ENCODE results near the gene ALDH1B1.
A peak's percentile ranks its signal among the peaks of the same experiment; 100 is the strongest.

ALDH1B1 gene

DNA sequence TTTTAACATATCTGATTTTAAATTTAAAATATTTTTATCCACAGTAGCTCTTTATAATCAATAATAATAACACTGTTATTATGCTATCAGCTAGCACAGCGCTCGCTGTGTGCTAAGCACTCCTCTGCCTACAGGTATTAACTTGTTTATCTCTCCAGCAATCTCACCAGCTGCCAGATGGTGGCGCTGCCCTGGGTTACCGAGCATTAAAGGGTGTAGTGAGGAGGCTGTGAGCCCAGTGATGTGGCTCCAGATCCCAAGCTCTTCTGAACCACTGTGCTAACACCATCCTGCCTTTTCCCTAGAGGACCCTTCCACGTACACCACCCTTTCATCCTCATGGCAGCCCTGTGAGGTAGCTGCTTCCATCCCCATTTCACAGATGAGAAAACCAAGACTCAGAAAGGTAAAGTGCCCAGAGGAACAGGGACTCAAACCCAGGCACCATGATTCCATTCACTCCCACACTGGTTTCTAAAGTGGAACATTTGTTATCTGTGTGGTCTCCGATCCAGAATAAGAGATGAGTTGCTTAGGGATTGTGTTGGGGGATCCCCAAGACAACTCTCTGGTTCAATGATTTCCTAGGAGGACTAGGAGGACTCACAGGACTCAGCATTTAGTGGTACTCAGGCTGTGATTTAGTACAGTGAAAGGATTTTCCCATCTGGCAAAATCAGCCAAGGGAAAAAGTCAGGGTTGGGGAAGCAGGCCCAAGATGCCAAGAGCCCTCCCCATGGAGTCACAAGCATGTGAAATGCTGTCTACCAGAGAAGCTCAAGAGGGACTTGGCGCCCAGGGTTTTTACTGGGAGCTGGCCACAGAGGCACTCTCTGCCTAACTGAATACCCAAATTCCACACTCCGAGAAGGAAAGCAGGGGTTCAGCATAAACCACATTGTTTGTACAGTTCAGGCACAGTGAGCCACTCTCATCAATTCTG lies 24.8 kb downstream of the ALDH1B1 start:
- peak; percentile 35 for DNase-seq

DNA sequence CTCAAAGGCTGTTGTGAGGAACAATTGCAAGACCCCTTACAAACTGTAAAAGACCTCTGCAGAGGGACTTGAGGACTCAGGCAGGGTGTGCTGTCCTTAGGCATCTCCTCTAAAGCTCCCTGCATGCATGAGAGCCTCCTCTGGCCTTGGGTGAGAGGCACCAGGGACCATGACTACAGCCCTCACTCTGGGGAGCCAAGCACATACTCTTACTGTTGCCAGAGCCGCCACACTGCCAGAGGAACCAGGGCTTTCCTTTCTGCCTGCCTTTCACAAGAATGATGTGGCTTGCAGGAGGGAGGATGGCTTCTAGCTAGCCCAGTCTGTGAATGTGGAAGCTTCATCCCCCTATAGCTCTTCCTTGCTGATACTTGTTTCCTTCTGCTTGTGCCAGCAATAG lies 25.9 kb downstream of the ALDH1B1 start:
- DNase-seq = no peak

DNA sequence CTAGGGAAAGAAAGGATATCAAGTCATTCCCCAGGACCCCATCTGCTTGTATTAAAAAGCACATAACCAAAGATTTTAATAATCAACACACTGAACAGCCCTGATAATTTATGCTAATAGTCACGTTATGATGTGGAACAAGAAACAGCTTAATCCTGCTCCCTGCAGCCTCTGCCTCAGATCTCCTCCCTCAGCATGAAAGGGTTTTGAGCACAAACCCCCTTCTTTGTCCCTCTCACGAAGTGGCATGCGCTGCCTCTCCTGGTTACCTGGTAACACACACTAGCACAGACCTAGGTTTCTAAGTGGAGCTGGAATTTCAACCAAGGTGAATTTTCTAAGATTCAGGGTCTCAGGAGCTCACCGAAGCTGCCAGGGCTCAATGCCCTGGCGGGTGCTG lies 26.7 kb downstream of the ALDH1B1 start:
- no peak for DNase-seq

DNA sequence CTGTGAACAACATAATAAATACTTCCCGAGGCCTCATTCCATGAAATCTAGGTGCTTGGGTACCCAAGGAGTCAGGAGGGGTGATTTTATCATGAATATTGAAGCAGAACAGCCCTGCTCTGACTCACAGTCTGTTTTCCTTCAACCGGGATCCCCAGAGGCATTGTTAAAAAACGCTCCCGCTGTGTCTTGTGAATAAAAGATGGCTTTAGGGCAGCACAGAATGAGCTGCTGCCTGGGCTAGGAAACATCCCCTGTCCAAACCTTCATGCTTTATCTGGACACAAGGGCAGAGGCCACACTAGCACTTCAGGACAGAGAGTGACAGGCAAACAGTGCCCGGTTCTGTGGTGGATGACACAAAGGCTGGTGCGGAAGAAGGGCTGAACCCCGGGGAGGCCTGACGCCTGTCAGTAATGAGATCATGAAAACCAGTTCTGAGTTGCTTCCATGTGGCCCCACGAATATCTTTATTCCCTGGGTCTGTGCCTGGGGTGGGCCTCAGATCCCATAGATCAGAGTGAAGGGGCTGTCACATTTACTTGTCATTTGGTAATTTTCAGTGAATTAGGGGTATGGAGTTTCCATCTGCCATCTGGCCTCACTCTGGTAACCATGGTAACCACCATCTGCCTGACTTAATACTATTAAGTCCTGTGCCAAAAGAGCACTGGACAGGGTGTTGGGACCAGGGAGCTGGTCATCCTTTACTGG lies 29.2 kb downstream of the ALDH1B1 start:
- DNase-seq = peak; percentile 83

DNA sequence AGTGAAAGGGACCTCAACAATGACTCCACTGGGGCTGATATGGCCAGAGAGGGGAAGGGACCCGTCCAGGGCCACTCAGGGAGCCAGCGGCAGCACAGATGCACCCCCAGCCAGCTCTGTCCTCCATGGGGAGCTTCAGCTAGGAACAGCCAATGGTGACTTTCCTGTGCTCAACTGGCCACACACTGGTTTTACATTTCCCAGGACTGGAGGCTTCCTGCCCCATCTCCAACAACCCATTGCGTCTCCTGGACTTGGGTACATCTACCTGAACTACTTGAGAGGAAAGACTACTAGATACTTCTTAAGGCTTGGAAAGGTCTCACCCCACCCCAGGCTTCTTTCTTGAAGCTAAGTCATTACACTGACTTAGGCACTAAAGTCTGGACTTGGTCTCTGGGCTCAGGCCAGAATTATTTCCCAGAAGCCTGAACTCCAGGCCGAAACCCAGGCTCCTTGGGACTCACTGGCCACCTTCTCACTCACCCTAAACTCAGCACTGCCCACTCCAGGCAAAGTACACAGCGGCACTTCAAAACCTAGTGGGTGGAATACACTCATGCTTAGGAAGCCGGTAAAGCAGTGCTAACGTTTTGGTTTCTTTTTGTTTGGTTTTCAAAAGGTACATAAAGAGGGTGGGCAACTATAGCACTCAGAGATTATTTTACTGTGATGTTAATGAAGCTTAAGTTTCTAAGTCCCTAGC lies 30.2 kb downstream of the ALDH1B1 start:
- peak; percentile 52 for DNase-seq

DNA sequence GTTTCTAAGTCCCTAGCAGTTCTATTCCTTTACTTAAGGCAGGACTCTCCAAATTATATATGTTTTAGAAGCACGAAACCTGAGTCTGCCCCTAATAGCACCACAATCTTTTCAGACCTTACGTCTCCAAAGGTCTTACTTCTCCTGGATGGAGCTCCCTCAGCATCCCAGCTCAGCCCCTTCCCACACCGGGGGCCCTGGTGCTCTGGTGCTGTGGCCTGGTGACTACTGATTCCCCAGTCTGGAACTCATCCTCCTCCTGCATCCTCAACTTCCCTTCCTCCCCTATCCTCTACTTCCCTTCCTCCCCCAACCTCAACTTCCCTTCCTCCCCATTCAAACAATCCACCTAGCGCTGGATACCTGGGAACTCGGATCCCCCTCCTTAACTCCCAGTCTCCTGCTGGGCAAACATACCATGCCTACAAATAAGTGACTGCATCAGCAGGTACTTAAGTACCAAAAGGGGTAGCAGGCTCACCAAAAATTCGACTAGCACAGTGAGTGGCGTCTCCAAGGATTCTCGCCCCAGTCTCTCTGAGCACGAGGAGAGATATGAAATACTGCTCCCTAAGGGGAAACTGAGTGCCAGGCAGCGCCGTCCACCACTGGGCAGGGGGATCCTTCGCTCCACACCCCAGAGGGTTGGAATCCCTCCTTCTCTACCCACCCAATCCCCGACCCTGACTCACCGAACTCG lies 30.9 kb downstream of the ALDH1B1 start:
- peak; percentile 56 for DNase-seq

DNA sequence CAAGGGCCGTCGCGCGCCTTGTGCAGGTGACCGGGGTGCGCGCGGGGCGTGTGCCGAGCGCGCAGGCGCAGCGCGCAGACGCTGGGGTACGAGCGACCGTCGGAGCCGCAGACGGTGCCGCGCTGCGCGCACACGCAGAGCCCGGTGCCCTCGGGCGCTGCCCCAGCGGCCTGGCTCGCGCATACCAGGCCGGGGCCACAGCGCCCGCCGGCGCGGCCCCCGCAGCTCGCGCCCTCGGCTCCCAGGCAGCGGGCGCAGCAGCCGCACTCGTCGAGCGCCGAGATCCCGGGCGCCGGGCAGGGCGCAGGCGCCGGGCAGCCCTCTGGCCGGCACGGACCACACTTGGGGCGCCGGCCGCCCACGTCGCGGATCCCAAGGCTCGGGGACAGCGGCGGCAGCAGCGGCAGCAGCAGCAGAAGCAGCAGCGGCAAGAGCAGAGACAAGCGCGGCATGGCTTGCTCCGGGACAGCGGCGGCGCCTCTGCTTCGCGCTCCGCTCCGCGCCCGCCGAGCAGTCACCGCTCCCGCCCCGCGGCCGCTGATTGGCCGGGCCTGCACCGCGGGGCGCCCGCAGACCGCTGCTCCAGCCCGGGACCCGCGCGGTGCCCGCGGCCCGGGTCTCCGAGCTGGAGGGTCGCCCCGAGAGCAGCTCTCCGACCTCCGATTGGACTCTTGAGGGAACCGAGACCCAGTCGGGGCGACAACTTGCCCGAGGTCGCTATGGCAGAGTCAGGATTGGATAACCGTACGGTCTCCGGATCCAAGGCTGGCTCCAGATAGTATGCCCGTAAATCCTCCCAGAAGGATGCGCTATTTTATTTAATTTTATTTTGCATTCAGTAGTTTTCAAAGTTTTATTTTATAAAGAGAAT lies 31.7 kb downstream of the ALDH1B1 start, which contains the start of gene IGFBPL1:
Gene IGFBPL1 (minus strand): TSS at position 482 of the 871 bp plus-strand sequence. CDS start 30 bp downstream, at position 452.
- DNase-seq = peak; percentile 88

DNA sequence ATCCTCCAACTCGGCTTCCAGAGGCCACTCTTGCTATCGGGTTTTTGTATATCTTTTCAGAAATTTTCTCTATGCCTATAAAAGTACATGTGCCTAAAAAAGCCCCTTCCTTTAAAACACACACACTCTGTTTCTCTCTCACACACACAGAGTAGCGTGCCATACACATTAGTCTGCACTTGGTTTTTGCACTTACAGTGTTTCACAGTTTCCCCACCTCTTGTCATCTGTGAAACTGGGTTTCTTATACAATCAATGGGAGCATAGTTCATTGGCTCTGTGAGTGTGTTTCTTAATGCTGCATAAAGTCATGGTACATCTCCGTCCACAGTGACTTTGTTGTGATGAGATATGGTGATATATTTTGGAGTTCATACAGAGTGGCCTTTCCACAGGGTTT lies 32.4 kb downstream of the ALDH1B1 start:
- DNase-seq = no peak

DNA sequence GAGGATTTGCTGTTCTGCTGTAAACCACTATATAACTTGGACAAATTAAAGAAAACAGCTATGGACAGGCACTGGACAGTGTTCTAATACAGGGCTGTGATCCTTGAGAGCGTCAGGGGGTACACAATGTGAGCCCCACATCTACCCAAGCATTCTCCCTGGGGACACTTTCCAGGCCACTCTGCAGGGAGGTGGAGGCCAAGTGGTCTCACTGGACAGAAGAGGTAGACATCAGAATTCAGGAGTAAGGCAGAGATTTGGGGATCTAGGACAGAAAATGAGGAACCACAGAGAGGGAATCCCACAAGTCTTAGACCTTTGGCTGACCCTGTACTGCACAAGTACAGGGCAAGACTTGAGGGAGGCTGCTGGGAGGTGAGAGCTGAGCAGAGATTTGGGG lies 35.6 kb downstream of the ALDH1B1 start:
- no peak for DNase-seq

DNA sequence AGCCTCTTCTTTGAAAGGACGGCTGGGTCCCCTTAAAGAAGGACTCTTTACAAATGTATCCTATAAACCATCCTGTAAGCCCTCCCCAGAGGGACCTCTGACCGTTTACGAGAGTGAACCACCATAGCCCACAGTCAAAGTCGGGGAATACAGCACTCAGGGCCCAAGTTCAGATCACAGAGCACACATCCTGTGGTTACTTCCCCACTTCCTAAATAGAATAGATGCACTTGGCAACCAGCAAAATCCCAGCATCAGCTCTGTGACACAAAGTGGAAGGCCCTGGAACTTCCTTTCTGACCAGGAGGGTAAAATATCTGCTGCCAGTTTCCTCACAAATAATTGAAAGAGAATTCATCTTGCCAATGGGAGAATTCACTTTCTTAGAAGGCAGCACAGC lies 38.6 kb downstream of the ALDH1B1 start:
- DNase-seq = no peak

DNA sequence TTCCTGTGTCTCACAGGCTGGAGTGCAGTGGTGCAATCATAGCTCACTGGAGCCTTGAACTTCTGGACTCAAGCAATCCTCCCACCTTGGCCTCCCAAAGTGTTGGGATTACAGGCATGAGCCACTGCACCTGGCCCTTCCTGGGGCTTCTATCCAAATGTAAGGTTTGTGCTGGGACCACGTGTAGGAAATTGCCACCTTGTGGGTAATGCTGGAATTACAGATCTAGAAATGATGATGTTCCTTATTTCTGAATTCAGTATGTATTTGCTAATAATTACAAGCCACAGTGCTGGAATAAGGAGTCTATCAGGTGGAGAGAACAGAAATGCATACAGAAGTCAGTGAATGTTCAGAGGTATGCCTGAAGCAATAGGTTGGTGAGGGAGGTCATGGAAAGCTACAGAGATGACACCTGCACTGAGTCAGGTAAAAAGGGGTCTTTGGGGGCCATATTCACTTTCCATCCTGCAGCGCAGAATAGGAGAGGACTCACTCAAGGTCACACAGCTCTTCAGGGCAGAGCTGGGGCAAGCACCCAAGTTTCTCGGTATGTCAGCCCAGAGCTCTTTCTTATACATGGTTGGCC lies 40.5 kb downstream of the ALDH1B1 start:
- peak; percentile 31 for DNase-seq

DNA sequence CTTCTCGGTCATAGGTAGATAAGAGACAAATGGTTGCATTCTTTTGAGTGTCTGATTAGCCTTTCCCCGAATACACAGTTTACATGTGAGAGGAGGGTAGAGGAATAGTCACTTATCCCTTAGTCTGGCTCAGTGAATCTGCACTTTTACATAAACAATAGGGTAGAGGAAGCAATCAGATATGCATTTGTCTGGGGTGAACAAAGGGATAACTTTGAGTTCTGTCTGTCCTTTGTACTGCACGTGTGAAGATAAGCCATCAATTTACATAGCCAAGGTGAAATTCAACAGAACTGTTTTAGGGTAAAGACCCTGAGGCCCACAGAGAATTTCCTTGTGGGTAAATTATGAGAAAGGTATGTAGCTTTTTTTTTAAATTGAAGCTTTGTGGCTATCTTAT lies 41.9 kb downstream of the ALDH1B1 start:
- no peak for DNase-seq

DNA sequence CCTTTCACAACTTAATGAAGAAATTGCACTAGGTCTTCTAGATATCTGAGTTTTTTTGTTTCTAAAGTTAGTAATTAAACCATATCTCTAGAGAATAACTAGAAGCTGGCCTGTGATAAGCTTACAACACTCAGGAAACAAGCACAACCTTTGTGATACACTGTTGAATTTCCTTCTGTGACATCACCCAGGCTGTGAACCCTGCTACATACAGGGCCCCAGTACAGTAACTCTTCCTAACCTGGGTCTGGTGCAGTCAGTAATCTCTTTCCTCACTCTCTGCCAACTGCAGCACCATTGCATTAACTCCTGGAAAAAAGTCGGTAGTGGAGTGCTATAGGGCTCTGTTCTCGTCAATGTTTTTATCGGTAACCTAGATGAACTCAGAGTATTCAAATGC lies 42.4 kb downstream of the ALDH1B1 start:
- no peak for DNase-seq

DNA sequence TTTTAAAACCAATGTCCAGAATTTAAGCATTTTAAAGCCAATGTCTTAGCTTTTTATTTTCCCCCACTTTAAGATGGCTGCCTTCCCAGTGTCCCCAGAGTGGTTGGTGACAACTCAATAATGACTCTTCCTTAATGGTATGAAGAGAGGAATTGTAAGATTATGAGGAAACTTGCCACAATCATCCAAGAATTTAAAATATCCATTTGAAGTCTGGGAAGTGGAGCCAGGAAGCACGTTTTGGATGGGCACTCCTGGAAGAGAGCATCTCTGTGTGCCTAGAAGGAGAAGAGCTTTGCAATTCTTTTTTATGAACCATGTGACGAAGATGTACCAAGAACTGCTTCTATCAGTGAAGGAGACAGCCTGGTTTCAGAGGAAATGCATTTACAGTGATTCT lies 43.0 kb downstream of the ALDH1B1 start:
- DNase-seq = no peak

DNA sequence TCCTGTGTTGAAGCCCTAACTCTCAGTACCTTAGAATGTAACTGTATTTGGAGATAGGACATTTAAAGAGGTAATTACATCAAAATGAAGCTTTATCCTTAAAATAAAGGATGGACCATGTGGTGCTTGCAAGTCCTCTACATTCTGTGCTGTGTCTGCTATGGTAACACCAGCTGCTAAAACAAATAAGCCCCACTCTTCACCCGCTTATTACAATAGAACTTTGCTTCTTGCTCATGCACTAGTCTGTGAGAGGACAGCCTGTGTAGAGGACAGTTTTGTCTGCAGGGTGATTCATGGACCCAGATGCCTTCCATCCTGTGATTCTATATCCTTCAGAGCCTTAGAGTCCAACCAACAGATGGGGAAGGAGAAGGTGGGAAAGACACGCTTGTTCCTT lies 44.2 kb downstream of the ALDH1B1 start:
- no peak for DNase-seq

DNA sequence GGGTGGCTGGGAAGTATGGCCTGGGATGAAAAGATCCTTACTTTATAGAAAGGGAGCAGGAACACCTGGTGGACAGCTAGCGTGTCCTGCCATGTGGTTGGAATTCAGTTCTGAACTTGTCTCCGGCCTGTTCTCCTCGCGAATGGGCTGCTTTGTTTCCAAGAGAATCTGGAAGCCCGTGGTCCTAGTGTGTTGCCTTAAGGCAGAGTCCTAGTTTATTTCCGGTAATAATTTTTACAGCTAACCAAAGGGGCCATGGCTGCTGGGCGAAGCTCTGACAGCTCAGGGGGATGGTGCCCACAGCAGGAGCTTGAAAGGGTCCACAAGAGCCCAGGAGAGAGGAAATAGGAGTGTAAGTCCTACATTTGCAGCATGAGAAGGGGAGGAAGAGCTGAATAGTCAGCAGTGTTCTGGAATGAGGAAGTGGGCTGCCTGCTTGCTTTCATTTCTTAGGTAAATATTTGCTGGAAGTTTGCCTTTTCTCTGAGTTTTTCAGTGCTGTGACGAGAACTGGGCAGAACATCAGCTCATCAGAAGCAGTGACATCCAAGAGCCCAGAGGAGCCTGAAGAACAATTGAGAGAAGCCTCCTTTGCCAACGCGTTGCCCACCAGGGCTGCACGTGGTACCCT lies 44.8 kb downstream of the ALDH1B1 start:
- no peak for DNase-seq

DNA sequence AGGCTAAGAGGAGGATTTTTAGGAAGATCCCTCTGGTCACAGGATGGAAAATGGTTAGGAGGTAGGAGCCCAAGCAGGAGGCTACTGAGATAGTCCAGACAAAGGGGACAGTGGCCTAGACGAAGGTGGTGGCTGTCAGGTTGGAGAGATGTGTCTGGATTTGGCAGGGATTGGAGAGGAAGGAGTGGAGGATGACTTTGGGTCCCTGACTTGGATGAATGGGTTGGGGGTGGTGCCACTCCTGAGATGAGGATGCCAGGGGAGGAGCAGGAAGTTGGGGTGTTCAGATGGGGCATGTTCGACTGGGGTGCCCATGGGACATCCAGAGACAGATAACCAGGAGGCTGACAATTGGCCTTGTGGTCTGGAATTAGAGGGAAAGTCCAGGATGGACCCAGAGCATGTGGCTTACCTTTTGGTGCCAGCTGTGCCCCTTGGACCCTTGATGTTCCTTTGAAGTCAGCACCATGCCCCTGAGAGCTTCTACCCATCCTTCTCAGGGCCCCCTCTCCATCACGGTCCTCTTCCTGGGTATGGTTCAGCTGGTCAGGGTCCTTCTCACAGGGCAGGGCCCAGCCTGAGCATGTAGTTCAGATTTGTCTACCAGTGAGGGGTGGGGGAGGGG lies 46.9 kb downstream of the ALDH1B1 start:
- DNase-seq = no peak

DNA sequence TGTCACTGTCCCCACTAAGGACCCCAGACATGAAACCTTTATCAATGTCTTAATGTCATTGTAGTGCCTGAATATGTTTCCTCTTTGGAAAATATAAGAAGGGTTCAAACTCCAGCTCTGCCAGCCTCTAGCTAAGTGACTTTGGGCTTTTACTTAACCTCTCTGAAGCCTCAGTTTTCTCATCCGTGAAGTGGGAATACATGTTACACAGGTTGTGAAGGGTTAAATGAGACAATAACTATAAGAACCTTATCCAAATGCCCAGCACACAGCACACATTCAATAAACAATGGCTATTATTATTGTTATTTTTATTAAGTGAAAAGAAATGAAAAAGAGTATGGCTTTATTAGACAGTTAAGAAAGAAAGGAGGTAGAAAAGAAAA lies 47.4 kb downstream of the ALDH1B1 start:
- DNase-seq = no peak

DNA sequence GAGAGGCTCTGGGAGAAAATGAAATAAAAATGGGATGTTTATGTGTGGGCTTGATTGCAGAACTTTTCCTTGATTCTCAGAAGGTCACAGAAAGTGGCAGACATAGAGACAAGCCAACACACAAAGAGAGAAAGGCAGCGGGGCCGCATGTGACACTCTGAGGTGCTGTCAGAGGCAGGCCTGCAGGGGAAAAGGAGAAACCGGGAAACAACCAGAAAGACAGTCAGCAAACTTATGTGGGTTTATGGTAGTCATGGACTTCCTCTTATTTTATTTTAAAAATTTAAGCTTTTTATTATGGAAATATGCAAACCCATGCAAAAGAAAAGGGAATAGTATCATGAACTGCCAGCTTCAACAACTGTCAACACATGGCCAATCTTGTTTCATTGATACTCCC lies 48.0 kb downstream of the ALDH1B1 start:
- no peak for DNase-seq

DNA sequence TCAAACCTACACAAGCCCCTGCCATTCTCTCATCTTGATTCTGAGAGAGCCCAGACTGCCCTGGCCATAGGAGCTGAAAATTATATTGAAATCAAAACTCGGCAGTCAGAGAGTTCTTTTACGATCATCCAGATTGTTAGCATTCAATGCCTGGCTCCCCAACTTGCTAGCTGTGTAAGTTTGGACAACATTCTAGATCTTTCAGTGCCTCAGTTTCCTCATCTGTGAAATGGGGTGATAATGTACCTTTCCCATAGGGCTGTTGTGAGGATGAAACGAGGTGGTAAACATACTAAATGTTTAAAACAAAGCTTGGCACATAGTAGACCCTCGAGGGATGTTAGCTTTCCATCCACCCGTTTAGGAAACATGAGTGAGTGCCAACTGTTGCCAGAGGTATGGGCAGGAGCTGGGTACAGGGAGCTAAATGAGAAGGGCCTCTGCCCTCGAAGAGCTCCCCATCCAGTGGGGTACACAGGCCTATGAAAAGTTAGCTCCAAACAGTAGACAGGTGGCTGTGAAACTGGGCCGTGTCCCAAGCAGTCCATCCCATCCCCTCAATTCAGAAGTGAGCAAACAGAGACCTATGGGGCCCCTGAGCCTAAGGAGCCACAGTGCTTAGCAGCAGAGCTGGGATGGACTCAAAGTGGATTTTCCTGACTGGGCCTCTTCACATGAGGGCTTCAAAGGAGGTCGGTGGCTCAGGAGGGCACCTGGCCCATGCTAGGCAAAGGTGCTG lies 49.0 kb downstream of the ALDH1B1 start:
- DNase-seq = no peak
